GM13977 (cell line): Measurements from ENCODE around the gene INSYN1.

Experiments used
- DNase-seq: peaks from one replicate; pipeline ENCODE4 v3.0.0; 2012; ENCODE audit warnings: low spot score
- CTCF ChIP-seq: IDR thresholded peaks from 2 replicates; pipeline ENCODE4 v1.5.1; 2012; ENCODE audit warnings: mild to moderate bottlenecking, control low read depth; ENCODE audit not compliant: insufficient read depth; ENCODE audit errors: extremely low read depth, missing control alignments
- in situ Hi-C: fragments of 300-500 bp; cut with MboI; formaldehyde crosslinking; loops from one replicate; pipeline ENCODE4 v1.12.0; 2022; ENCODE audit warnings: low sequenced_read_pairs, low pct_unique_long_range_greater_than_20kb, mixed read lengths, inconsistent platforms; ENCODE audit not compliant: unreplicated experiment

The INSYN1 gene

GRCh38 chr15:73749971-73750370 lies 3.2 kb downstream of the INSYN1 start:
- in situ Hi-C loops, result no loop called here
- TF ChIP-seq CTCF, result no peak
- DNase-seq, result no peak

- in situ Hi-C loops, result no loop called here
- no peak for DNase-seq
- no peak for TF ChIP-seq CTCF
Measured at GRCh38 chr15:73749533-73749932, 3.6 kb downstream of the INSYN1 start.

- in situ Hi-C loops, result no loop called here
Measured at GRCh38 chr15:73748730-73749129, 4.4 kb downstream of the INSYN1 start.

GRCh38 chr15:73747847-73748590 lies 5.1 kb downstream of the INSYN1 start:
- DNase-seq, result no peak
- in situ Hi-C loops, result no loop called here
- TF ChIP-seq CTCF, result no peak

More at GRCh38 chr15:73748730-73749129, 4.4 kb downstream of the INSYN1 start:
- DNase-seq, result no peak
- no peak for TF ChIP-seq CTCF

GRCh38 chr15:73746883-73747282 lies 6.3 kb downstream of the INSYN1 start:
- DNase-seq, result no peak
- in situ Hi-C loops, result no loop called here
- TF ChIP-seq CTCF, result no peak

GRCh38 chr15:73746261-73746660 lies 6.9 kb downstream of the INSYN1 start:
- in situ Hi-C loops, result no loop called here
- no peak for TF ChIP-seq CTCF
- no peak for DNase-seq
